Measurements from ENCODE around the gene IRF2BP2.
"Not testable (repeated sequence)": the region's sequence is repeated elsewhere in the genome, so short reads cannot be mapped to it uniquely, and the experiment has no call there.

Gene IRF2BP2

DNA sequence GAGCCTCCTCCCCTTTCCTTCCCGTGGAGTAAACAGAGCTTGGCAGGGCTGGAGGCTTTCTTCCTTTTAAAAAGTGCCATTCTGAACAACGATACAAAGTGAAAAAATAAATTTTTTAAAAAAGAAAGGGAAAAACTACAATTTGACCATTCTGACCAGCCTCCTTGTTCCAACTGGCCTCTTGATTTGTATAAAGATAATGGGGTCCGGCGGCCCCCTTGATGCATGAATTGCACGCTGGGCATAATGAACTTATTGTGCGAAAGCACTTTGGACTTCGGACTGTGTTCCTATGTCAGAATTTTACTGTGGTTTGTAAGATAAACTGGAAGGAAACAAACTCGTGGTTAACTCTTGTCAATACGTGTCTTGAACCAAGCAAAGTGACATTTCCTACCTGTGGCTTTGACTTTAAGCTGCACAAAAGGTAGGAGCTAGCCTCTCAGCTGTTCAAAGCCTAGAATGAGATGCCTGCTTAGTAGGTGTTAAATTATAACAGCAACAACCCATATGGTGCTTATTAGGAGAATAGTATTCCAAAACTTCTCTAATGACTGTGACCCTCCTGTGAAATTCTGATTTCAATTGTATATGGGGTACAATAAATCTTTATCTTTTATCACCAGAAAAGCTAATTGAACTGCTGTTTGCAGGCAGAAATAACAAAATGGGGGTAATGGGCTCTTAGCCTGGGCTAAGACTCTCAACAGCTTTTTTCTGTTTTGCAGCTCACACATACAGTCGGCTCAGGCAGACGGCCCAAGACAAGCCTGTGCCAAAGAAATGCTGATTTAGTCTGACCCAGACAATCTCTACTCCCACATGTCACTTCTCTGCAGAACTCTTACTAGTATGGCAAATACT is 9.3 kb downstream of the IRF2BP2 start:
- no peak for DNase-seq

DNA sequence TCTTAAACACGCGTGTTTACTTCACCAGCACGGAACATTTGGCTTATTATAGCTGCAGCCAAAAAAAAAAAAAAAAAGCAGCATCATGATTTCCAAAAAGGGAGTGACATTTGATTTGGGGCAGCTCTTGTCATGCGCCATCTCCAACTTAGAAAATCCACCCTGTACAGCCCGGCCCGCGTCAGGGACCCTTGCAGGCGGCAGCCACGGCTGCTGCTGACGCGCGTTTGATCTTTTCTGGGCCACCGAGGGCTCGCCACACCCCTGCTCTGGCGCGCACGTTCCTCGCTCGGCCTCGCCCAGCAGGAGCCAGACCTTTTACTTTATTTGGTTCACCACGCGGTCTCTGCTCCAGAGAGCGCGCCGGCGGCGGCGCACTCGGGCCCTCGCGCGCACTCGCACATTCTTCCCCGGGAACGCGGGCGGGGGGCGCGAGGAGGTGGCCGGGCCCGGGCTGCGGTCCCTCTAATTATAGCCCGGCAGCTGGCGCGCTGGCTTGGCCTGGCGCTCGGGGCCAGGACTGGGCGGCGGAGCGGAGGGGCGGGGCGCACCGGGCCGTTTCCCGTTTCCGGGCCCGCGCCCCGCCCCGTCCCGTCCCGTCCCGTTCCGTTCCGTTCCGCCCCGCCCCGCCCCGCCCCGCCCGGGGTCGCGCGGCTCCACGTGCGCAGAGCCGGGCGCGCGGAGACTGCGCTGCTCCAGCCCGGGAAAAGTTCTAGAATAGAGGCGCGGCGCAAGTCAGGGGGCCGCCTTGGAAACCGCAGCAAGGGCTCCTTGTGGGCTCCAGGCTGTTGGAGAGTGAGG is 10.2 kb downstream of the IRF2BP2 start:
- peak; percentile 55 for DNase-seq

DNA sequence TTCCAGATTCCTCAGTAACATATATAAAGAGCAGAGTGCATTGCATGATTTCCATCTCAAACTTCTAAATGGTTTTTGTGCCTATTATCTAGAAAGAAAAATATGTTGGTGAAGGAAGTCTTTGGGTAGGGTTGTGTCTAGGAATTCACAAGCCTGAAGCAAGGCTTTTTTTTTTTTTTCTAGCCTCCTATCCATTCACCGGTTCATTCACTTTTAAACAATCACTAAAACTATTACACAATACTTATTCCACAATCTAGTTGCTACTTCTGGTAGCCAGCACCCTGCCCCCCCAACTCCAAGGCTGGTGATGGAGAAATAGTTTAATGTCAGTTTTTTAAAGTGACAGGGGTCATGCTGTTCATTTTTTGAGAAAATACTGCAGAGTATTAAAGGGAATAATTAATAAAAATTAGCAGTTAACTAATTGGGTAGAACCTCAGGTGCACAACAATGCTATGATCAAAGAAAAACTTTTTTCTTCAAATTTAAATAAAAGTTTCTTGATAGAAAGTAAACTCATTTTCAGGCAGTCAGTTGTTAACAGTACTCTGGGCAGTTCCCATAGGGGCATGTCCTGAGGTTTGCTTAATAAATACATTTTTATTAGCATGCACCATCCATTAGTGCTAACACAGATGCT is 10.9 kb downstream of the IRF2BP2 start:
- no peak for DNase-seq

DNA sequence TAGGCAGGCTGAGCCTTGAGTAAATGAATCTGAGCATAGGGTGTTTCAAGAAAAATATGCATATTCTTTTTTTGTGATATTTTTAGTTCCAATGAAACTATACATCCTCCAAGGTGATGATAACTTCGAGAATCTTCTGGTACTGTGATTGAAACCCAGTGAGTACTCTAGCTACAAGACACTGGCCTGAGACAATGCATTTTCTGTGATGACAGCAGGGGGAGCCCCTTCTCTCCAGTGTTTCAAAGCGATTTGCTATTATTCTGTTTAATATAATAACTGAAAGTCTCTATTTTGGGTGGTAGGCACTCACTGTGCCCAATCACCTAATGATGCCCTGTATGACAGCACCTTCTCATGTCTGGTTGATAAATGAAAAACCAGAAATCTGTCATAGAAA is 12.1 kb downstream of the IRF2BP2 start:
- no peak for DNase-seq

DNA sequence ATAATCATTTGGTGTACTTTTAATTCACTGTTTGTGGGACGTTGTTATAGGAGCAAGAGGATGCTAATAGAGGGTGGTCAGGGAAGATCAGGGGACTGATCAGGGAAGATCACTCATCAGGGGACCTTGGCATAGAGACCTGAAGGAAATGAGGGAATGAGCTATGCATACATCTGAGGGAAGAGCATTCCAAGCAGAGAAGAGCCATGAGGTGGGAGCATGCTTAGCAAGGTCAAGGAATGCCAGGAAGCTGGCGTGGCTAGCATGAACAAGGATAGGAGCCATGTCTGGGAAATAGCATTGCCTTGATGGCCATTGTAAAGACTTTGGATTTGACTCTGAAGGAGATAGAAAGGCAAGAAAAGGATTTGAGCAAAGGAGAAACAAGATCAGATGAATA is 14.1 kb downstream of the IRF2BP2 start:
- DNase-seq = no peak

DNA sequence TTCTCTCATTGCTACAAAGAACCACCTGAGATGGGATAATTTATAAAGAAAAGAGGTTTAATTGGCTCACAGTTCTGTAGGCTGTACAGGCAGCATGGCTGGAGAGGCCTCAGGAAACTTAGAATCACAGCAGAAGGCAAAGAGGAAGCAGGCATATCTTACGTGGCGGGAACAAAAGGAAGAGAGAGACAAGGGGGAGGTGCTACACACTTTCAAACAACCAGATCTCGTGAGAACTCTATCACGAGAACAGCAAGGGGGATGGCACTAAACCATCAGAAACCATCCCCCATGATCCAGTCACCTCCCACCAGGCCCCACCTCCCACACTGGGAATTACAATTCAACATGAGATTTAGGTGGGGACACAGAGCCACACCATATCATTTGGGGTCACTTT is 15.4 kb downstream of the IRF2BP2 start:
- not testable (repeated sequence) for DNase-seq

DNA sequence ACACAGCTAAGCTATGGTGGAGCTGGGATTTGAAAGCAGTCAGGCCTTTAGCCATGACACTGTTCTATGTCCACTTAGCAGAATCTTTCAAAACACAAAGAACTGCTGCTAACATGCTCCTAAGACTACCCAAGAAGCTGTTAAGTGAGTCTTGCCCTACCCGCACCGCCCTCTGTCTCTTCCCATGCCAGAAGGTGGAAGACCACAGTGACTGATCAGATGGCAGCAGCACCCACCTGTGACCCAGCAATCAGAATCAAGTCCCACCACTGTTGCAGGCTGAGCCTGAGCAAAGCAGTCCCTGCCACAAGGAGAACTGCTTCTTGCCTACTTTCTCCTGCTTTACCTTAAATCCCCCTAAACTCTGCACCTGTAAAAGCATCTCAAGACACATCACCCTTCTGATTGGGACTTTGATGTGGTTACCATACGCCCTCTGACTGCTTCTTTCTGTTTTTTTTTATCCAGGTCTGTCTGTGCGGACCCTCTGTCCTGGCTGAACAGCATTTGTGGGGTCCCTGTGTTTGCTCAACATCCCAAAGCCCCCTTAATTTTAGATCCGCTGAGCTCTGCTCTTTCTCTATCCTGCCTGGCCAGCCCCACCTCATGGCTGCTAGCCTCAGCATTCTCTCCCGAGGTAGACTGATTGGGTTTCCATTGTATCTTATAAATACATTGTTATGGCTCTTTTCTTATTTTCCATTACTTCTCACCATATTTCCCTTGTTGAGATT is 16.0 kb downstream of the IRF2BP2 start:
- DNase-seq = no peak

DNA sequence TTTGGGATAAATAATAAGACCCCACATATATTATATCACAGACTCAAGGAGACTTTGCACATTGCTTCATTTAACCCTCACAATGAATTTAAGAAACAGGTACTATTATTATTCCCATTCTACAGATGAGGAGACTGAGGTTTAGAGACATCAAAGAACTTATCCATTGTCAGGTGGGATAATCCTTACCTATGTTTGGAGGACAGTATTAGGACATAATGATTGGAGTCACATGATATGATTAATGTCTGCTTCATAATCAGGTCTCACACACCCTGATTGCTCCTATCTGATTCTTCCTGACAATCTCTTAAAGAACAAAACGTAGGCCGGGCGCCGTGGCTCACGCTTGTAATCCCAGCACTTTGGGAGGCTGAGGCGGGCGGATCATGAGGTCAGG is 16.9 kb downstream of the IRF2BP2 start:
- DNase-seq = no peak

DNA sequence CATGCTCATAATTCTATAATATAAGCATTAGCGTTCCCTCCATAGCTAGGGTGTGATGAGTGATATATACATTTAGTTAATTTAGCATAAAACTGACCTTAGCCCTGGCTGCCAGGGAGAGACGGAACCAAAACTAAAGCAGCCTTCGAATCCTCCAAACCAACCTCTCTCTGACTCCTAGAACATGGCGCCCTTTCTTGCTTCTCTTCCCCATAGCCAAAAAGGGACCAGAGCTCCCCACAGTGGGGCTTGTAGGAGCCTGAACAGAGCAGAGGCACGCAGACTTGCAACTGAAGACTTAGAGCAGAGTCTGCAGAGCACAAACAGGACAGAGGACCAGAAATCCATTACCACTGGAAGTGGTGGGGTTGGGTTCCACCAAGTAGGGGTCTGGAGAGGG is 17.7 kb downstream of the IRF2BP2 start:
- no peak for DNase-seq

DNA sequence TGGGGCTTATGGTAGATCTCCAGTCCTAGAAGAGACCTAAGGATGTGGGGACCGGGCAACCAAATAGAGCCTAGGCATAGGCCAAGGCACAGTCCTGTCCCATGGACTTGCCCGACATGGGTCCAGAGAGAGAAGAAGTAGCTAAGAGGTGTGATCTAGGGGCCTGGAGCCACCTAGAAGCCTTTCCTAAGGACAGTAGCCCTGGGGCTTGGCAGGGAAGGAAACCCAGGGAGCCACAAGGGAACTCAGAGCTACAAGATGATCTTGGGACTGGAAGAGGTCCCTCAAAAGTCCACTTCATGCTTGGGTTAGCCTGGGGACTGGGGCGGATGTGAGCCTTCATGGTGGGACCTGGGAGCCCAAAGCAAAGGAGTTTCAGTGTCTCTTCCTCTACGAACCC is 18.8 kb downstream of the IRF2BP2 start:
- no peak for DNase-seq

DNA sequence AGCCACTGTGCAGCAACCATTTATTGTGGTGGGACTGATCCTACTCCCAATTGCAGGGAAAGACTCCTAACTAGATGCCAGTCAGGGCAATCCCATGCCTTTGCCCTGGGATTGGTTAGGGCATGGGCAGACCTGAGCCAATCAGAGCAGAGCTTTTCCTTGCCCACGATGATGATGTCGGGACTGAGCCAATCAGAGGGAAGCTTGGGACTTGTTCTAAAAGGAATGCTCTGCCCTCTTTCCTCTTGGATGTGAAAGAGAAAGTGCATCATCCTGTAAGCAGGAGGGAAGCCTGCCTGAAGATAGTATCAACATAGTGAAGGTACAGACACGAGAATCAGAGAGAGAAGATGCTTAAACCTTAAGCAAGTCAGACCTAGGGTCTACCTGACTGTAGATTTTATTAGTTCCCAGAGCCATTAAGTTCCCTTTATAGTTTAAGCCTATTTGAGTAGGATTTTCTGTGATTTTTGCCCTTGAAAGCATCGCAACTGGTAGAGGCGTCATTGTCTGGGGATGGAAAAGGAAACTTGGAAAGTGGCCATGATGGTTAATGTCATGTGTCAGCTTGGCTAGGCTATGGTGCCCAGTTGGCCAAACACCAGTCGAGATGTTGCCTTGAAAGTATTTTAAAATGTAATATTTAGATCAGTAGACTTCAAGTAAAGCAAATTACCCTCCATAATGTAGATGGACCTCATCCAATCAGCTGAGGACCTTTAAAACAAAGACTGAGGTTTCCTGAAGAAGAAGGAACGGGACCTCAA is 19.9 kb downstream of the IRF2BP2 start:
- no peak for DNase-seq

DNA sequence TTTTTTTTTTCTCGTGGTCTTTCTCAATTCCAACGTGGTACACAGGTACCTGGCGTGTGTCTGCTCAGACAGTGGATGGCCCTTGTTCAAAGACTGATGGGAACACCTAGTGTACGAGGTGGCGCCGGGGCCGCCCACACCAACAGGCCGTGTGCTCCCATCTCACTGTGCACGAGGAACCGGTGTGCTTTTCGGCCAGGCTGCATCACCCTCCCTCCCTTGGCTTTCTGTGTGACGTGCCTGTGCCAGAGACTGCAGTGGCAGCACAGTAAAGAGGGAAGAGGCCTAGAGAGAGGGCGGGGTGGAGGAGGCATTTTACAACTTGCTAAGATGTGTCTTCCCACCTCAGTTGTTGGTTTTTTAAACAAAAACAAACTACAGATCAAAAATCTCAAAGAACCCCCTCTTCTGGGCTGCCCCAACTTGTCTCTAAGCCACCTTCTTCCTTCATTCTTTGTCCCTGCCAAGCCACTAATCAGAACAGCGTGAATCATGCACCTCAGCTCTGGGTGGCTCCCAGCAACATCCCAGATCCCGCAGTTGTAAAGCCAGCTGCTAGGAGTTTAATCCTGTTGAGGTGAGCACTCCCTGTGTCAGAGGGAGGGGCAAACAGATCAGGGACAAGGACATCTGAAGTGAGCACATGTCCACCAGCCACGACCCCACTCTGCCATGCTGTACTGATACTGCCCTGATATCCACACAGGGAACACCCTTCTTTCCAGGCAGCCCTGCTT is 20.7 kb downstream of the IRF2BP2 start:
- no peak for DNase-seq

DNA sequence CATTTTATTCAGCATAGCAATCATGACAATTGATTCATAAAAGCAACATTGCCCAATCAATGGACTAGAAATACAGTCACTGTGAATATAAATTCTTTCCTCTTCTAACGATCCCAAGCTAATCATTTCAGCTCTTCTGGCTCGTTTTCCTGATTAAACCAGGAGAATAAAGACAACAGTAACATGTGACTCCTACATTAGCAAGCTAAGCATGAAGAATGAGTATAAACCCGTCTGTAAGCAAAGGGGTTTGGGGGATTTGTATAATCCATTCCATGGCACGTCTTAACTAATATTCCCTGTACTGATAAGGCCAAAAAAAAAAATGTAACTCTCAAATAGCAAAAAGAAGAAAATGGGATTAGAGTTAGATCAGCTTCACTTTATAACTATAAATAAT is 21.6 kb downstream of the IRF2BP2 start:
- no peak for DNase-seq

DNA sequence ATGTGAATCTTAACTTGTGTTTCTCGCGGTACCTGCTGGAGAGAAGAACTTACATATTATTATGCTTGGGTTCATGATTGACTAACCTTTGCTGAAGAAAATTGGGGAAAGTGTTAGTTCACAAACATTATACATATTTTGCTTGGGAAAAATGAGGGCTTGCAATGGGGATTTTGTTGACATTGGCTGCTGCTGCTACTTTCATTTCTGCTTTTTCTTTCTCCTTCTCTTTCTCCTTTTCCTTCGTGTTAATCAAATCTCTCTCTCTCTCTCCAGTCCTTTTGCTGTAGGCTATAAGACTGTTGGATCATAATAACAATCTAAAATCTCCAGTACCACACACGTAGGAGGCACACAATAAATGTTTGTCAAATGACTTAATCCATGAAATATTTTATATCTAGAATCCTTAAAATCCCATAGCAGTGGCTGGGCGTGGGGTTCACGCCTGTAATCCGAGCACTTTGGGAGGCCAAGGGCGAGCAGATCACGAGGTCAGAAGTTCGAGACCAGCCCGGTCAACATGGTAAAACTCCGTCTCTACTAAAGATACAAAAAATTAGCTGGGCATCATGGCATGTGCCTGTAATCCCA is 23.0 kb downstream of the IRF2BP2 start:
- DNase-seq = no peak

DNA sequence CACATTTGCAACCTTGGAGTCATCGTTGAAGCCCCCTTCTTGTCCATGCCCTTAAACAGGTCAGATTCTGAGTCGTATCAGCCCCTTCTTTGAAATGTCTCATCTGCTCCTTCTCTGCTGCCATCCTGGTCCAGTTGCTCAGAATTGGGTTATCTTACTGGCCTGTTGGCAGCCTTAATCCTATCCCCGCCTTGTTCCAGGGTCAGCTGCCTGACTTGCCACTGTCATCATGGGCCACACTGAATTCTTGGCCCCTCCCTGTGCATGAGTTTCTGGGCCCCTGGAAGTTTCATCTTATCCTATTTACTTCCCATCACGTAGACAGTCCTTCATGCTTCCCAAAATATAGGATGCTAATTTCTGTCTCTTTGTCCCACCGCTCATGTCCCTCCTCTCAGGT is 23.7 kb downstream of the IRF2BP2 start:
- DNase-seq = no peak

DNA sequence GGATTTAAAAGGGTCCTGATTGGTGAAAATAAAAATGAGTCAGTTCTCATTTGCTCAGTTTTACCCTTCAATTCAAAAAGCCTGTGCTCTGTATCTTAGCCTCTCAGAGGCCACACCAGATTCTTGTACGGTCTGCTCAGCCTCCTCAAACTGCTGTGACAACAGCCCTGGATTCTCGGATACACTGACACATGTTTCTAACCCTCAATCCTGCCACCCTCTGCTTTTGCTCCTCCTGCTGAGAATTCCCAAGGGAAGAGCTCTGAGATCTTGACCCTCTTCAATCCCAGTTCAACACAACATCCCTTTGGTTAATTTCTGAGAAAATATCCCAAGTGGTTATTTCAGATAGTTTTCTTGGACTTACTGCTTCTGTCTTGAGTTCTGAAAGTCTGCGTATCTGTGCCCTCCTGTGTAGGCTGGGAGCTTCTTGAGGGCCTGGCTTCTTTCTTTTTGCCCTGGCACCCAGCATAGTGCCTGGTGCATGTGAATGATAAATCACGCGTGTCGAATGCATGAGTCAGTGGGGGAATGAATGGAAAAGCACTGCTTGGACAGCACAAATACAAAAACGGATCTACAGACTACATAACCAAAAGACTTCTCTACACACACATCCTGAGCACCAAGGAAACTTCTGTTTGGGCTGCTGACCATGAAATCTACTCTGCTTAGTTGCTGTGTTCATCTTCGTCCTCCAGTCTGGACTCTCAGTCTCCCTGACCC is 24.5 kb downstream of the IRF2BP2 start:
- DNase-seq = no peak

DNA sequence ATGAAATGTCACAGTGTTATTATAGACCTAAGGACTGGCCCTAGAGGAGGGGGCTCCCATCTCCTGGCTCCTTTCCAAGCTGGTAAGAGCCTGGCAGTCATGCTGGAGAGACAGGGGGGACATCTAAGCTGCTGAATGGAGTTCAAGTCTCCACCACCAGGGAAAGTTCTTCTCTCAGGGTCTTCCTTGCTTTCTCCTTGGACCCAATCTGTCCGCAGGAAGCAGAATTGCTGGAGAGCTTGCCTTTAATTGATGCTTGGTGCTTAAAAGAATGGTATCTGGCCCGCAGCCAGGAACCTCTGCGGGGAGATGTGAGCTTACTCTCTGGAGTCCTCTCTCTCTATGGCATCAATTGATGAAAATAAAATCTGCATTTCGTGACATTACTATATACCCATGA is 25.1 kb downstream of the IRF2BP2 start:
- no peak for DNase-seq

DNA sequence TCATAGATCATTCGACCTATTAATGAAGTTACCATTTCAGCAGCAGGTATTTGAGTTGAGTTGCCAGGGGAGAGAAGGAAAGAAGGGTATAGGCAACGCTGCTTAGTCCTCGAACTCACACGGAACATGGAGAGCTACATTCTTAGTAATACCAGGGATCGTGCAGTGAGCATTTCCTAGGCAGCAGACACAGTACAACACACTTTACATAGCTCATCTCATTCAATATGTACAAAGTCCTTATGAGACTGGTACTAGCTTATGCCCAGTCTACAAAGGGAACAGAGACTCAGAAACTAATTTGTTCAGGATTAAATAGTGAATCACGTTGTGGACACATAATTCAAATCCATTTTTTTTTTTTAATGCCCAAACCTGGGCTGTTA is 25.6 kb downstream of the IRF2BP2 start:
- no peak for DNase-seq

DNA sequence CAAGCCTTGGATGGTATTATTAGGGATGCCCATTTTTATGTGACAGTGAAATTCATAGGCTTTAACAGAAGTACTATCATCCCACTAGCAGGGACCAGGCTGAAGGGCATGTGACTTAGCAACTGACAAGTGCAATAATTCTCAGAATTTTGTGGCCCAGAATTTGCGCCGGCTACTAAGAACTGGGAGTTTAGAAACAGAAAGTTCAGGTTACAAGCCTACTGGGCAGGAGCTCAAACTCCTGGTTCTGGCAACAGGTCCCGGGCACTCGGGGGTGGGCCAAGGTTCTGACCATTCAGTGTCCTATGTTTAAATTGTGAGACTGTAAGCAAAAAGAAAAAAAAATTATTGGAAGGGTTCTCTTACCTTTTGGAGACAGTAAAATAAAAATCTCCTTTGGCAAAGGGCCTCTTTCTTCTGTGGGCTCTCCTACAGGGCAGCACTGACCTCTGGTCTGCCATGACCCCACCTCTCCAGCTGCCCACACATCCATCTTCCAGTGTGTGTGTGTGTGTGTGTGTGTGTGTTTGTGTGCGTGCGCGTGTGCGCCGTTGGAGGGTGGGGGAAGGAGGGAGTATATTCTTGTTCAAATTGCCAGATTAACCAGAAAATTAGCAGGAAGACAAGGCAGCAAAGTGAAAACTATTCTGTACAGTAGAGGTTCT is 26.1 kb downstream of the IRF2BP2 start:
- no peak for DNase-seq
